OCI-LY1 (cell line): ENCODE results near the gene DNAAF9.

Source experiments
- CTCF ChIP-seq: fragments of 200-600 bp; sonication (generic), shearing (Covaris generic); IDR thresholded peaks from 2 replicates; pipeline ENCODE4 v1.5.1; 2017; ENCODE audit warnings: mild to moderate bottlenecking, antibody characterized with exemption, low read length, moderate library complexity, mixed read lengths
- EZH2 ChIP-seq: fragments of 200-600 bp; sonication (generic), shearing (Covaris generic); IDR thresholded peaks from 2 replicates; pipeline ENCODE4 v1.8.0; 2017; ENCODE audit warnings: borderline replicate concordance, mixed run types, mild to moderate bottlenecking, antibody characterized with exemption, low read length, moderate library complexity, mixed read lengths

- TF ChIP-seq EZH2 = no peak
- TF ChIP-seq CTCF = no peak
These were observed 41.9 kb upstream of the DNAAF9 start for GRCh38 chr20:3449319-3449718.
